SK-N-SH (cell line): ENCODE measurements around the gene KDM5C. TPM values are rescaled to one million over a fixed set of nuclear protein-coding genes. Genes with fewer than 3 reads are reported as not detected.

Experiments used
- CTCF ChIA-PET: fragments of 300-600, 350-600 bp; formaldehyde crosslinking; extraction: SDS; loops from one replicate; lab custom pipeline; 2021; lab: Yijun Ruan, JAX
- POLR2A ChIA-PET: fragments of 350-600 bp; sonication (Branson Sonifier 250); formaldehyde crosslinking; extraction: SDS; loops from one replicate; lab custom pipeline; 2020; ENCODE audit warnings: antibody characterized with exemption, inconsistent platforms; lab: Yijun Ruan, JAX
- DNase-seq: peaks from one replicate; pipeline ENCODE4 v3.0.0; 2012
- H2AFZ ChIP-seq: fragments of 200-600 bp; sonication (generic); 2 replicates; pipeline ENCODE4 v1.8.1; 2016; ENCODE audit warnings: antibody characterized with exemption, mild to moderate bottlenecking, low read depth
- H3F3A ChIP-seq: fragments of 200-600 bp; sonication (generic); replicated peaks from 2 replicates; pipeline ENCODE3; 2016; ENCODE audit warnings: antibody characterized with exemption, mild to moderate bottlenecking; ENCODE audit not compliant: insufficient read depth
- H3K27ac ChIP-seq, 2 experiments: fragments of 200-500 bp in 1 of 2; fragments of 200-600 bp in 1 of 2; sonication (Bioruptor generic) in 1 of 2; sonication (generic), shearing (Covaris generic) in 1 of 2; 2 replicates each; pipeline versions ENCODE4 v1.5.1 to v1.6.1; 2014 to 2016; ENCODE audit warnings: low read depth in 2 of 2, inconsistent platforms in 1 of 2, low read length in 1 of 2, mild to moderate bottlenecking in 1 of 2, mixed read lengths in 1 of 2
- H3K27me3 ChIP-seq: fragments of 200-600 bp; sonication (generic), shearing (Covaris generic); 2 replicates; pipeline ENCODE4 v1.6.1; 2016; ENCODE audit warnings: mixed run types; ENCODE audit not compliant: insufficient read depth
- H3K36me3 ChIP-seq, 2 experiments: fragments of 200-500 bp in 1 of 2; fragments of 200-600 bp in 1 of 2; sonication (Bioruptor generic) in 1 of 2; sonication (generic) in 1 of 2; replicated peaks in 1 of 2; 2 replicates each; pipeline versions ENCODE3 to v1.5.1; 2014 to 2016; ENCODE audit warnings: low read length in 1 of 2, mild to moderate bottlenecking in 1 of 2; ENCODE audit not compliant: insufficient read depth in 2 of 2, control insufficient read depth in 1 of 2
- H3K4me1 ChIP-seq, 2 experiments: fragments of 200-500 bp in 1 of 2; fragments of 200-600 bp in 1 of 2; sonication (Bioruptor generic) in 1 of 2; sonication (generic), shearing (Covaris generic) in 1 of 2; 2 replicates each; pipeline versions ENCODE4 v1.5.1 to v1.6.1; 2014 to 2016; ENCODE audit warnings: low read depth in 1 of 2, low read length in 1 of 2, mixed run types in 1 of 2; ENCODE audit not compliant: insufficient read depth in 2 of 2, control insufficient read depth in 1 of 2
- H3K4me2 ChIP-seq: fragments of 200-600 bp; sonication (generic), shearing (Covaris generic); 2 replicates; pipeline ENCODE4 v1.6.1; 2017; ENCODE audit warnings: mixed run types
- H3K4me3 ChIP-seq, 2 experiments: fragments of 200-500 bp in 1 of 2; fragments of 200-600 bp in 1 of 2; sonication (Bioruptor generic) in 1 of 2; sonication (generic), shearing (Covaris generic) in 1 of 2; 2 replicates each; pipeline versions ENCODE4 v1.5.1 to v1.8.1; 2014 to 2016; ENCODE audit warnings: low read depth in 2 of 2, inconsistent platforms in 1 of 2, low read length in 1 of 2, mild to moderate bottlenecking in 1 of 2, mixed read lengths in 1 of 2, moderate library complexity in 1 of 2
- H3K79me2 ChIP-seq: fragments of 200-600 bp; sonication (generic); 2 replicates; pipeline ENCODE4 v1.8.1; 2017; ENCODE audit warnings: mild to moderate bottlenecking; ENCODE audit not compliant: insufficient read depth
- H3K9ac ChIP-seq: fragments of 200-600 bp; sonication (generic); 2 replicates; pipeline ENCODE4 v1.6.1; 2017; ENCODE audit warnings: mixed run types
- H3K9me2 ChIP-seq: fragments of 200-600 bp; sonication (generic); 2 replicates; pipeline ENCODE4 v1.6.1; 2017; ENCODE audit warnings: mixed run types
- H3K9me3 ChIP-seq: fragments of 200-600 bp; sonication (generic); 2 replicates; pipeline ENCODE4 v1.6.1; 2017; ENCODE audit warnings: mixed run types, mild to moderate bottlenecking, moderate library complexity
- H4K20me1 ChIP-seq: fragments of 200-600 bp; sonication (generic); 2 replicates; pipeline ENCODE4 v1.6.1; 2017; ENCODE audit warnings: mild to moderate bottlenecking, mixed run types; ENCODE audit not compliant: insufficient read depth
- CHD2 ChIP-seq: fragments of 150-350 bp; IDR thresholded peaks from 2 replicates; pipeline ENCODE4 v1.6.1; 2018; ENCODE audit warnings: low read length; ENCODE audit not compliant: partially characterized antibody
- EZH2phosphoT487 ChIP-seq: fragments of 200-600 bp; sonication (generic); IDR thresholded peaks from 2 replicates; pipeline ENCODE4 v1.6.1; 2017; ENCODE audit warnings: low read depth, mixed run types, mild to moderate bottlenecking, antibody characterized with exemption, moderate library complexity, borderline replicate concordance
- FOXM1 ChIP-seq: IDR thresholded peaks from 2 replicates; pipeline ENCODE4 v1.4.0; 2012; ENCODE audit warnings: low read depth, mild to moderate bottlenecking
- GATA2 ChIP-seq: sonication (generic); formaldehyde crosslinking; IDR thresholded peaks from 2 replicates; pipeline ENCODE4 v1.5.0; 2020; ENCODE audit warnings: mild to moderate bottlenecking, missing genetic modification reagents
- MEF2A ChIP-seq: IDR thresholded peaks from 2 replicates; pipeline ENCODE4 v1.4.0; 2012; ENCODE audit warnings: low read depth, borderline replicate concordance
- NFIC ChIP-seq: IDR thresholded peaks from 2 replicates; pipeline ENCODE4 v1.4.0; 2012; ENCODE audit warnings: borderline replicate concordance
- PBX3 ChIP-seq: IDR thresholded peaks from 2 replicates; pipeline ENCODE4; 2012
- POLR2AphosphoS5 ChIP-seq: IDR thresholded peaks from 2 replicates; pipeline ENCODE4 v1.6.1; 2012; ENCODE audit warnings: low read depth, low read length
- REST ChIP-seq: IDR thresholded peaks from 2 replicates; pipeline ENCODE4 v1.6.1; 2012; ENCODE audit warnings: mild to moderate bottlenecking, low read depth, low read length, moderate library complexity
- RFX5 ChIP-seq: IDR thresholded peaks from 2 replicates; pipeline ENCODE4 v1.6.1; 2012; ENCODE audit warnings: mild to moderate bottlenecking, improper control_type of control experiment, low read length
- TAF1 ChIP-seq: IDR thresholded peaks from 2 replicates; pipeline ENCODE4 v1.6.1; 2012; ENCODE audit warnings: low read depth, mild to moderate bottlenecking, low read length, moderate library complexity, borderline replicate concordance
- USF1 ChIP-seq: IDR thresholded peaks from 2 replicates; pipeline ENCODE4 v1.4.0; 2012; ENCODE audit warnings: low read depth, borderline replicate concordance
- WGBS: methylation state at CpG from one replicate; pipeline ENCODE4 v1.1.6; 2017; ENCODE audit warnings: low lambda C conversion rate; 5-methylcytosine and 5-hydroxymethylcytosine counted together
- polyA plus RNA-seq, 3 experiments: library from polyadenylated mRNA; depleted of rRNA; stranded (reverse); fragments of >200 nt; gene quantifications; 2 replicates each; pipeline ENCODE4 v1.2.3, GENCODE V29; 2012
- TF ChIP-seq, protein P1 (sequence below): fragments of 200-600 bp; sonication (generic); IDR thresholded peaks from 2 replicates; pipeline ENCODE4 v1.6.1; 2017; ENCODE audit warnings: antibody characterized with exemption, mild to moderate bottlenecking, moderate library complexity

The KDM5C gene
- polyA plus RNA-seq, 1 of the 3 experiments (the other 2 are of a cell fraction): 76.6 TPM

- Histone ChIP-seq H3K4me3 (no peak overlapping the region), H3K36me3 (no peaks in the 10 kb centered on the region), H3K4me2 (no peak overlapping the region), H3K79me2 (no peaks in the 10 kb centered on the region), H2AFZ (no peak overlapping the region), H3K27ac (no peak overlapping the region), H3K4me1 (no peaks in the 10 kb centered on the region), H3K9me3 (no peaks in the 10 kb centered on the region), H3K27me3 (no peaks in the 10 kb centered on the region), H3K9me2 (no peaks in the 10 kb centered on the region), H4K20me1 (no peaks in the 10 kb centered on the region), H3K9ac (no peak overlapping the region), H3F3A (no peaks in the 10 kb centered on the region)
- no peak for TF ChIP-seq NFIC
- no peak for TF ChIP-seq MEF2A
- no peak for TF ChIP-seq REST
- TF ChIP-seq GATA2: no peak
- TF ChIP-seq, protein P1, sequence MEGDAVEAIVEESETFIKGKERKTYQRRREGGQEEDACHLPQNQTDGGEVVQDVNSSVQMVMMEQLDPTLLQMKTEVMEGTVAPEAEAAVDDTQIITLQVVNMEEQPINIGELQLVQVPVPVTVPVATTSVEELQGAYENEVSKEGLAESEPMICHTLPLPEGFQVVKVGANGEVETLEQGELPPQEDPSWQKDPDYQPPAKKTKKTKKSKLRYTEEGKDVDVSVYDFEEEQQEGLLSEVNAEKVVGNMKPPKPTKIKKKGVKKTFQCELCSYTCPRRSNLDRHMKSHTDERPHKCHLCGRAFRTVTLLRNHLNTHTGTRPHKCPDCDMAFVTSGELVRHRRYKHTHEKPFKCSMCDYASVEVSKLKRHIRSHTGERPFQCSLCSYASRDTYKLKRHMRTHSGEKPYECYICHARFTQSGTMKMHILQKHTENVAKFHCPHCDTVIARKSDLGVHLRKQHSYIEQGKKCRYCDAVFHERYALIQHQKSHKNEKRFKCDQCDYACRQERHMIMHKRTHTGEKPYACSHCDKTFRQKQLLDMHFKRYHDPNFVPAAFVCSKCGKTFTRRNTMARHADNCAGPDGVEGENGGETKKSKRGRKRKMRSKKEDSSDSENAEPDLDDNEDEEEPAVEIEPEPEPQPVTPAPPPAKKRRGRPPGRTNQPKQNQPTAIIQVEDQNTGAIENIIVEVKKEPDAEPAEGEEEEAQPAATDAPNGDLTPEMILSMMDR: no peak
- no peak for TF ChIP-seq TAF1
- no peak for TF ChIP-seq FOXM1
- TF ChIP-seq CHD2: no peak
- no peak for TF ChIP-seq POLR2AphosphoS5
- no peak for TF ChIP-seq RFX5
- no peak for TF ChIP-seq USF1
- no peak for TF ChIP-seq PBX3
- TF ChIP-seq EZH2phosphoT487: no peak
- WGBS: 92% methylated on average over 7 of the region's 7 CpGs
- no peak for DNase-seq
- ChIA-PET POLR2A (no interaction called here), CTCF (no interaction called here)
Measured at GRCh38 chrX:53171356-53171755, 53.7 kb downstream of the KDM5C start.
